Retinal pigment epithelial cell (primary cell): Measurements from ENCODE around the gene BFSP1.
A peak's percentile ranks its signal among the peaks of the same experiment; 100 is the strongest.

Experiments used
- DNase-seq: peaks from one replicate; pipeline ENCODE4 v3.0.0-alpha.2; 2010; ENCODE audit warnings: low read depth
- H3K4me3 ChIP-seq: 2 replicates; pipeline ENCODE4 v1.5.1; 2011; ENCODE audit warnings: mild to moderate bottlenecking, low read length, control low read depth, moderate library complexity
- TF ChIP-seq, protein P1 (sequence below): conservative IDR thresholded peaks from 2 replicates; pipeline ENCODE4 v1.5.1; 2011; ENCODE audit warnings: low read depth, low read length, control low read depth, inconsistent platforms

BFSP1 gene

DNA sequence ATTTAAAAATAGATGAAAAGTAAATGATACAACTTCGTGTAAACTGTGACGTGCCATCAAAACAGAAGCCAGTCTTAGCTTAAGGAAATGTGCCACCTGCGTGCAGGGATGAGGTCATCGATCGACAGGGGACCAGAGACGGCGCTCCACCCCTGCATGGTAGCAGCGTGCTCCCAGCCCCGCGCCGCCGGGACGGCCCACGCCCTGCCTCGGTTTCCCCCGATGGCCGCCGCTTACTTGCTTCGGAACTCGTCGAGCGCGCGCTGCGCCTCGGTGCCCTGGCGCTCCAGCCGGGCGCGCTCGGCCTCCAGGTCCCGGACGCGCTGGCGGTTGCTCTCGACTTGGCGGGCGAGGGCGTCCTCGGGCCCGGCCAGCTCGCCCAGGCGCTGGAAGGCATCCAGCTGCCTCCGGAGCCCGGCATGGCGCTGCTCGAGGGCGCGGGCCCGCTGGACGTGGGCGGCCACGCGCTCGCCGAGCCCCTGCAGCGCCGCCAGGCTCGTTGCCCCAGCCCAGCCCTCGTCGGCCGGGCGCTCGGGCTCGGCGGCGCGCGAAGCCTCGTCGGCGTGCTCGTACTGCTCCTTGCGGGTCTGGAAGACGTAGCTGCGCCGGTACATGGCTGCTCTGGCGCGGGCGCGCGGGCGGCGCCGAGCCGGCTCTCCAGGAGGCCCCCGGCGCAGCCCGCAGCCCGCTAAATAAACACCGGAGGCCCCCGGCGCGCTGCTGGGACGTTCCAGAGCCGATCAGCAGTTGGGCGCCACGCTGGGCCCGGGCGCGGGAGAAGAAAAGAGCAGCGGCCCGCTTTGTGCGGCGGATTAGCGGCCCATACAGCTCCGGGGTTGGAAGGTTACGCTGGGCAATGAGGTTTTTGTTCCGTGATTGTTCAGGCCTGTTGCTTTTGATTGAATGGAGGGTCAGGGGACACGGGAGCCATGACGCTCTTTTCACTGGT is at the start of gene BFSP1:
BFSP1 (minus strand) TSS at position 664 of the 949 bp plus-strand sequence; CDS start at position 614, 50 bp downstream.
- H3K4me3 ChIP-seq, result peak within 1 kb of the TSS; percentile 45
- no peak for DNase-seq
- TF ChIP-seq, protein P1, sequence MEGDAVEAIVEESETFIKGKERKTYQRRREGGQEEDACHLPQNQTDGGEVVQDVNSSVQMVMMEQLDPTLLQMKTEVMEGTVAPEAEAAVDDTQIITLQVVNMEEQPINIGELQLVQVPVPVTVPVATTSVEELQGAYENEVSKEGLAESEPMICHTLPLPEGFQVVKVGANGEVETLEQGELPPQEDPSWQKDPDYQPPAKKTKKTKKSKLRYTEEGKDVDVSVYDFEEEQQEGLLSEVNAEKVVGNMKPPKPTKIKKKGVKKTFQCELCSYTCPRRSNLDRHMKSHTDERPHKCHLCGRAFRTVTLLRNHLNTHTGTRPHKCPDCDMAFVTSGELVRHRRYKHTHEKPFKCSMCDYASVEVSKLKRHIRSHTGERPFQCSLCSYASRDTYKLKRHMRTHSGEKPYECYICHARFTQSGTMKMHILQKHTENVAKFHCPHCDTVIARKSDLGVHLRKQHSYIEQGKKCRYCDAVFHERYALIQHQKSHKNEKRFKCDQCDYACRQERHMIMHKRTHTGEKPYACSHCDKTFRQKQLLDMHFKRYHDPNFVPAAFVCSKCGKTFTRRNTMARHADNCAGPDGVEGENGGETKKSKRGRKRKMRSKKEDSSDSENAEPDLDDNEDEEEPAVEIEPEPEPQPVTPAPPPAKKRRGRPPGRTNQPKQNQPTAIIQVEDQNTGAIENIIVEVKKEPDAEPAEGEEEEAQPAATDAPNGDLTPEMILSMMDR, result no peak

DNA sequence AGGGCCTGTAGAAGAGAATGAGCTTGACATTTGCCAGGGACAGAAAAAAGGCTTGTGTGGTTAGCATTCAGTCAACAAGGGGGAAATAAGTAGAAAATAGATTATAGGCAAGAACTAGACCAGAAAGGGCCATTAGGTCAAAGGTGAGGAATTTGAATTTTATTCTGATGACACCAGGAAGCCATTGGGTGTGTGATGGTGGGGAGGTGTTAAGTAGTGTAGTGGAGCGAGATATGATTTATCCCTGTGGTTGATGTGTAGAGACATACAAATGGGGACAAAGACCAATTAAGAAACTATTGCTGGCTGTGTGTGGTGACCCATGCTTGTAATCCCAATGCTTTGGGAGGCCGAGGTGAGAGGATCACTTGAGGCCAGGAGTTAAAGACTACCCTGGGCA is 49.7 kb upstream of the BFSP1 start:
- TF ChIP-seq, protein P1, result no peak
- H3K4me3 ChIP-seq, result no peak overlapping the region

DNA sequence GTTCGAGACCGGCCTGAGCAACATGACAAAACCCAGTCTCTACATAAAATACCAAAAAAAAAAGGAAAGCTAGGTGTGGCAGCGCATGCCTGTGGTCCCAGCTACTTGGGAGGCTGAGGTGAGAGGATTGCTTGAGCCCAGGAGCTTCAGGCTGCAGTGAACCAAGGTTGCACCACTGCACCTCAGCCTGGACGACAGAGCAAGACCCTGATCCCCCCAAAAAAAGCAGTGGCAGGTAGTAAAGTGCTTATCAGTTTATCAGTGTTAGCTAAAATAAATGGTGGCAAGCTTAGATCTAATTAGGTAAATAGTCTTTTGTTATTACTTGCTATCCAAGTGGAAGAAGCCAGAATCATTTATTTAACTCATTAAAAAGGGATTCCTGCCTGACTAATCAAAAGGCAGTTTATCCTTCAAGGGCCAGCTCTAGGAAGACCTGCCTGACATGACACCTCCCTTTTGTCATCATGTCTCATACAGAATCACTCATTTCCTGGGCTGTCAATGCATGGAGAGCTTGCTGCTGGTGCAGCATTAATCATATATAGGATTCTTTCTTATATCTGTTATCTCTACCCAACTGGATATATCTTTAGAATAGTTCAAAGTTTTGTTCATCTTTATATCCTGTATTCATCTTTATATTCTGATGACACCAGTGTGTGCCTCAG is 48.3 kb upstream of the BFSP1 start:
- TF ChIP-seq, protein P1, result no peak
- H3K4me3 ChIP-seq, result no peak overlapping the region
- no peak for DNase-seq

More for the DNA sequence above, 49.7 kb upstream of the BFSP1 start:
- DNase-seq, result no peak

DNA sequence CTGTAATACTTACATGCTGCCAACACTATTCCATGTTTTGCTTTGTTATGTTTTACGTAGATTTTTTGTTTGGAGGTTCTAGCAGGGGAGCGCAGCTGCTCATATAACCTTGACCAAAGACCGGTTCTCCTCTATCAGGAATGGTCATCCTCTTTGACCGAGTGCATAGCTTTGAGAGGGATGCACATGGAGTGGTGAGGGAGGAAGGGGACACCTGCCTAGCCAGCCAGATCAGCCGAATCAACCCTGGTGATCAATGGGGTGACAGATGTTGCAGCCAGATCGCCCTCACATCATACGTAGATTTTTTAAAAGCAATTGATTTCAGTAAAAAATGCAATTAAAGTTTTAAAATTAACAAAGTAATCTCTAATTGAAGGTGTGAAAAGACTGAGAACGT is 45.0 kb upstream of the BFSP1 start:
- no peak for DNase-seq
- TF ChIP-seq, protein P1, result no peak
- no peak overlapping the region for H3K4me3 ChIP-seq

DNA sequence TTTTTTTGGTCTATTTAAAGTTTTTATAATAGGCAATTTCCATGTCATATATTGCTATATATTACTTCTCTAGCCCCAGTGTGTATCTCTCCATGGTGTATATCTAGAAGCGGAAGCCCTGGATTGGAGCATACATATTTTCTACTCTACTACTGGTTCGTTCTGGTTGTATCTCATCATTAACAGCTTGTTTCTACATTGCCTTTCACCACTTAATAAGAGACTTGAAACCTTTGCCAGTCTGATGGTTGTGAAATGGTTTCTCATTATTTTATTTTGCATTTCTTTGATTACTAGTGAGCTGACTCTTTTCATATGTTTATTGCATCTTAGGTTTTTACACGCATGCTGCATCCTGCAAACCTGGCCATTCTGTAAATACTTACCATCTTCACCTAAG is 42.3 kb upstream of the BFSP1 start:
- no peak for DNase-seq
- TF ChIP-seq, protein P1, result no peak
- no peak overlapping the region for H3K4me3 ChIP-seq

DNA sequence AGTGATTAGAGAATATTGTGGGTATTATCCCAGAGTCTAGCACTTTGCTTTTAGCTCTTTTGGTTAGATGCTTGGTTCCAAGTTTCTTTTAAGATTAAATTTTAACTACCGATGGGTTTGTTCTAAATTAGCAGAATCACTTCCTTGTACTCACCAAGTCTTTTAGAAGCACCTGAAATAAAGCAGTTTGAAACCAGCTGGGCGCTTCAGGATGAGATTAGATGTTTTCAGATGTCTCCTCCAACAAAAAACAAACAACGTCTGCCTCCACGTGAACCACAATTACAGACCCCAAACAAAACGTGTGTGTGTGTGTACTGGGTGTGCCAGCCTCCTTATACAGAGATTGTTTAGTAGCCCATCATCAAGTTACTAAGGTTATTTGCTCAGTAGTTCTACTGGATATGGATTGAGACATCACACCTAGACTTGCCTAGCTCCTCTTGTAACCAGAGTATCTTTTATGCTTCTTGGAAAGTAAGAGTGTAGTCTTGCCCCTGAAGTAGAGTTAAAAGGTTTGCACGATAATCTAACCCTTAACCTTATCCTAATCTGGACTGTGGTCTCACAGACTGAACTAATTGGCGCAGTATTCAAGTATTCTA is 41.0 kb upstream of the BFSP1 start:
- TF ChIP-seq, protein P1, result no peak
- peak overlapping the region; percentile 86 for H3K4me3 ChIP-seq
- DNase-seq, result no peak
